Ovary (tissue), 3 donors: Measurements from ENCODE around the gene ASXL3.

Source experiments
- POLR2A ChIP-seq: fragments of 450-650 bp; IDR thresholded peaks from one replicate; pipeline ENCODE4 v1.6.1; 2017; ENCODE audit warnings: antibody characterized with exemption, mild to moderate bottlenecking, moderate library complexity
- TF ChIP-seq, protein P1 (sequence below), 3 donors: fragments of 450-650 bp in 2 of 3; fragments of 200-600 bp in 1 of 3; IDR thresholded peaks; one replicate each; pipeline versions ENCODE4 v1.5.1 to v1.8.0; 2016 to 2022; ENCODE audit warnings: antibody characterized with exemption in 3 of 3, mild to moderate bottlenecking in 1 of 3
- donor health status: DM: no; HTN: no; CAD: no.

DNA sequence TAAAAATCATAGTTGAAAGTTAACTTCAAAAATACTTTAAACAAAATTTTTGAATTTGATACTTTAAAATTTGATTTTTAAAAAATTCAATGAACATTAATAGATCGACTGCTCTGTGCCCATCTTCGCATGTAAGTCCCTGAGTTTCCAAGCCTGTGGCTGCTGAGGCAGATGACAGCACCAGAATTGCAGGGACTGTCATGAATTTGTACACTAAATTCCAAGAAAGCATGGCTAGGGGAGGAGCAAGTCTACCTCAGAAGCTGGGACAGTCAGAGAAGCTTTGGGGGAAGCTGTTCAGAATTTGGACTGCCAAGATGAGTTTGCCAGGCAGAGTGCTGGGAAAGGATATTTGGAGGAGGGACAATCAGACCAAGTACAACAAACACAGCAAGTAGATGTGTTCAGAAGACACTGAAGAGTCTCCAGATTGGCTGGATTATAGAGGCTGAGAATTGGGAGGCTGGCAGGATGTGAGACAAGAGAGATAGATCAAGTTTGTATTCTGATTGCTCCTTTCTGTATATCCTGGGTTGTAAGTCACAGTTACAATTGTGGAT, 79.0 kb downstream of the ASXL3 start:
- TF ChIP-seq, protein P1, sequence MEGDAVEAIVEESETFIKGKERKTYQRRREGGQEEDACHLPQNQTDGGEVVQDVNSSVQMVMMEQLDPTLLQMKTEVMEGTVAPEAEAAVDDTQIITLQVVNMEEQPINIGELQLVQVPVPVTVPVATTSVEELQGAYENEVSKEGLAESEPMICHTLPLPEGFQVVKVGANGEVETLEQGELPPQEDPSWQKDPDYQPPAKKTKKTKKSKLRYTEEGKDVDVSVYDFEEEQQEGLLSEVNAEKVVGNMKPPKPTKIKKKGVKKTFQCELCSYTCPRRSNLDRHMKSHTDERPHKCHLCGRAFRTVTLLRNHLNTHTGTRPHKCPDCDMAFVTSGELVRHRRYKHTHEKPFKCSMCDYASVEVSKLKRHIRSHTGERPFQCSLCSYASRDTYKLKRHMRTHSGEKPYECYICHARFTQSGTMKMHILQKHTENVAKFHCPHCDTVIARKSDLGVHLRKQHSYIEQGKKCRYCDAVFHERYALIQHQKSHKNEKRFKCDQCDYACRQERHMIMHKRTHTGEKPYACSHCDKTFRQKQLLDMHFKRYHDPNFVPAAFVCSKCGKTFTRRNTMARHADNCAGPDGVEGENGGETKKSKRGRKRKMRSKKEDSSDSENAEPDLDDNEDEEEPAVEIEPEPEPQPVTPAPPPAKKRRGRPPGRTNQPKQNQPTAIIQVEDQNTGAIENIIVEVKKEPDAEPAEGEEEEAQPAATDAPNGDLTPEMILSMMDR (IDR thresholded peaks at IDR 0.05), result no peak
- TF ChIP-seq POLR2A, result no peak
